B cell (primary cell): ENCODE results near the gene TDRD12. TPM values are rescaled to one million over a fixed set of nuclear protein-coding genes. Genes with fewer than 3 reads are reported as not detected.
"Not testable (repeated sequence)": the region's sequence is repeated elsewhere in the genome, so short reads cannot be mapped to it uniquely, and the experiment has no call there.

ENCODE experiments used
- ATAC-seq: fragments of 200-7000 bp; cut with Tn5 transposase; one replicate; pipeline ENCODE4 v1.10.0; 2021; ENCODE audit warnings: low read depth, mild to moderate bottlenecking, moderate number of reproducible peaks, moderate library complexity
- CTCF ChIA-PET: fragments of 350-600 bp; sonication (Branson Sonifier 250); formaldehyde crosslinking; loops from one replicate; lab custom pipeline; 2021; ENCODE audit warnings: antibody characterized with exemption, inconsistent platforms; lab: Charles Lee
- POLR2A ChIA-PET: fragments of 350-600 bp; sonication (Branson Sonifier 250); formaldehyde crosslinking; loops from one replicate; lab custom pipeline; 2021; ENCODE audit warnings: antibody characterized with exemption; lab: Charles Lee
- DNase-seq: peaks from one replicate; pipeline ENCODE4 v3.0.0; 2013
- H2AFZ ChIP-seq: 2 replicates; pipeline ENCODE4 v1.6.1; 2012; ENCODE audit warnings: mild to moderate bottlenecking, low read depth, low read length; ENCODE audit not compliant: insufficient read depth, poor library complexity, severe bottlenecking
- H3K27ac ChIP-seq, 2 donors: 1 replicate in 1 of 2; 2 replicates in 1 of 2; pipeline ENCODE4 v1.5.1; 2012 to 2013; ENCODE audit warnings: low read length in 2 of 2, mild to moderate bottlenecking in 2 of 2, moderate library complexity in 1 of 2
- H3K27me3 ChIP-seq, 4 experiments: fragments of 200-600 bp in 1 of 4; sonication (generic) in 1 of 4; replicated peaks in 1 of 4; 1 replicate in 2 of 4; 2 replicates in 2 of 4; pipeline versions ENCODE4 v1.6.1 to v1.7.0; 2013 to 2016; ENCODE audit warnings: low read length in 3 of 4, mild to moderate bottlenecking in 2 of 4, mixed read lengths in 1 of 4, moderate library complexity in 1 of 4; ENCODE audit not compliant: insufficient read depth in 4 of 4, control insufficient read depth in 3 of 4; ENCODE audit errors: control extremely low read depth in 1 of 4
- H3K36me3 ChIP-seq, 2 experiments: replicated peaks in 1 of 2; 1 replicate in 1 of 2; 2 replicates in 1 of 2; pipeline versions ENCODE4 v1.6.1 to v1.7.1; 2013; ENCODE audit warnings: low read length in 1 of 2; ENCODE audit not compliant: insufficient read depth in 2 of 2, control insufficient read depth in 1 of 2; ENCODE audit errors: control extremely low read depth in 1 of 2, extremely low read depth in 1 of 2
- H3K4me1 ChIP-seq, 2 donors: fragments of 200-600 bp in 1 of 2; sonication (generic) in 1 of 2; 1 replicate in 1 of 2; 2 replicates in 1 of 2; pipeline versions ENCODE4 v1.5.1 to v1.6.1; 2013 to 2017; ENCODE audit warnings: low read length in 2 of 2; ENCODE audit not compliant: control insufficient read depth in 2 of 2, insufficient read depth in 2 of 2
- H3K4me2 ChIP-seq: replicated peaks from 2 replicates; pipeline ENCODE3; 2012; ENCODE audit warnings: mild to moderate bottlenecking, low read depth, low read length; ENCODE audit not compliant: poor library complexity, severe bottlenecking
- H3K4me3 ChIP-seq, 5 experiments: fragments of 200-600 bp in 1 of 5; sonication (generic) in 1 of 5; 1 replicate in 3 of 5; 2 replicates in 2 of 5; pipeline versions ENCODE4 v1.5.1 to v1.7.0; 2011 to 2016; ENCODE audit warnings: low read length in 4 of 5, mild to moderate bottlenecking in 4 of 5, low read depth in 2 of 5, control low read depth in 1 of 5, moderate library complexity in 1 of 5; ENCODE audit not compliant: insufficient read depth in 1 of 5; ENCODE audit errors: control extremely low read depth in 1 of 5, extremely low read depth in 1 of 5
- H3K79me2 ChIP-seq: fragments of 200-600 bp; sonication (generic); one replicate; pipeline ENCODE4 v1.6.0; 2016; ENCODE audit warnings: low read length; ENCODE audit not compliant: control insufficient read depth, insufficient read depth
- H3K9ac ChIP-seq: fragments of 200-600 bp; sonication (generic); 2 replicates; pipeline ENCODE4 v1.6.1; 2017; ENCODE audit warnings: mild to moderate bottlenecking, low read length, moderate library complexity
- H3K9me3 ChIP-seq, 3 donors: one replicate each; pipeline versions ENCODE4 v1.6.1 to v1.7.1; 2013; ENCODE audit warnings: low read length in 2 of 3; ENCODE audit not compliant: control insufficient read depth in 2 of 3, insufficient read depth in 1 of 3; ENCODE audit errors: control extremely low read depth in 1 of 3
- H4K20me1 ChIP-seq: 2 replicates; pipeline ENCODE4 v1.6.0; 2012; ENCODE audit warnings: mild to moderate bottlenecking, low read length; ENCODE audit not compliant: insufficient read depth, control insufficient read depth, poor library complexity, severe bottlenecking
- H3K27ac Mint-ChIP-seq: one replicate; pipeline ENCODE4 v1.8.0; 2021; ENCODE audit warnings: mixed read lengths
- H3K27me3 Mint-ChIP-seq: one replicate; pipeline ENCODE4 v1.8.0; 2021; ENCODE audit warnings: mixed read lengths
- H3K4me1 Mint-ChIP-seq: one replicate; pipeline ENCODE4 v1.8.0; 2021; ENCODE audit warnings: mixed read lengths
- H3K4me3 Mint-ChIP-seq: one replicate; pipeline ENCODE4 v1.8.0; 2021; ENCODE audit warnings: mixed read lengths
- H3K9me3 Mint-ChIP-seq: one replicate; pipeline ENCODE4 v1.8.0; 2022; ENCODE audit warnings: mixed read lengths; ENCODE audit not compliant: insufficient read depth
- EZH2 ChIP-seq: IDR thresholded peaks from 2 replicates; pipeline ENCODE4 v1.6.1; 2012; ENCODE audit warnings: borderline replicate concordance, low read depth, mild to moderate bottlenecking, moderate library complexity, low read length; ENCODE audit not compliant: insufficient read depth, poor library complexity, severe bottlenecking
- WGBS: methylation state at CpG from one replicate; pipeline ENCODE4 v1.1.5; 2013; ENCODE audit warnings: missing lambda C conversion rate; ENCODE audit not compliant: insufficient coverage; 5-methylcytosine and 5-hydroxymethylcytosine counted together
- intact Hi-C: fragments of 100-400 bp; cut with micrococcal nuclease; formaldehyde crosslinking; loops from one replicate; pipeline ENCODE4 v1.10.0; 2022
- polyA plus RNA-seq: library from polyadenylated mRNA; depleted of rRNA; stranded (reverse); fragments of >200 nt; gene quantifications from 2 replicates; pipeline ENCODE4 v1.2.3, GENCODE V29; 2012
- total RNA-seq, 2 donors: library from RNA; stranded (reverse); fragments of 120-200 nt in 1 of 2; gene quantifications; 1 replicate in 1 of 2; 2 replicates in 1 of 2; pipeline versions ENCODE4 v1.2.3 to v1.2.4, GENCODE V29; 2013 to 2022
- TF ChIP-seq, protein P1 (sequence below): fragments of 200-600 bp; IDR thresholded peaks from one replicate; pipeline ENCODE4 v1.8.0; 2022; ENCODE audit warnings: antibody characterized with exemption, mild to moderate bottlenecking

The TDRD12 gene
- total and polyA plus RNA-seq, 2 donors (not counting 1 experiment from before 2014, with no cell fraction given): 0.30 to 1.1 TPM

- intact Hi-C loops: no loop called here
- H3K27ac Mint-ChIP-seq: no peak overlapping the region
- CTCF ChIA-PET: no interaction called here
- DNase-seq (no peak), ATAC-seq (no peak)
- no peak overlapping the region for H3K9ac ChIP-seq
- H3K27ac ChIP-seq: no peak overlapping the region
- no peaks in the 10 kb centered on the region for H3K9me3 Mint-ChIP-seq
- WGBS: 100% methylated on average over 3 of the region's 4 CpGs
- H3K79me2 ChIP-seq: no peaks in the 10 kb centered on the region
- no peaks in the 10 kb centered on the region for H3K27me3 Mint-ChIP-seq
- peaks cover 0 to 3% (median 0%) of the 10 kb centered on the region in 4 experiments for H3K27me3 ChIP-seq
- TF ChIP-seq, protein P1, sequence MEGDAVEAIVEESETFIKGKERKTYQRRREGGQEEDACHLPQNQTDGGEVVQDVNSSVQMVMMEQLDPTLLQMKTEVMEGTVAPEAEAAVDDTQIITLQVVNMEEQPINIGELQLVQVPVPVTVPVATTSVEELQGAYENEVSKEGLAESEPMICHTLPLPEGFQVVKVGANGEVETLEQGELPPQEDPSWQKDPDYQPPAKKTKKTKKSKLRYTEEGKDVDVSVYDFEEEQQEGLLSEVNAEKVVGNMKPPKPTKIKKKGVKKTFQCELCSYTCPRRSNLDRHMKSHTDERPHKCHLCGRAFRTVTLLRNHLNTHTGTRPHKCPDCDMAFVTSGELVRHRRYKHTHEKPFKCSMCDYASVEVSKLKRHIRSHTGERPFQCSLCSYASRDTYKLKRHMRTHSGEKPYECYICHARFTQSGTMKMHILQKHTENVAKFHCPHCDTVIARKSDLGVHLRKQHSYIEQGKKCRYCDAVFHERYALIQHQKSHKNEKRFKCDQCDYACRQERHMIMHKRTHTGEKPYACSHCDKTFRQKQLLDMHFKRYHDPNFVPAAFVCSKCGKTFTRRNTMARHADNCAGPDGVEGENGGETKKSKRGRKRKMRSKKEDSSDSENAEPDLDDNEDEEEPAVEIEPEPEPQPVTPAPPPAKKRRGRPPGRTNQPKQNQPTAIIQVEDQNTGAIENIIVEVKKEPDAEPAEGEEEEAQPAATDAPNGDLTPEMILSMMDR: no peak
- TF ChIP-seq EZH2: no peak
- POLR2A ChIA-PET: no interaction called here
- no peaks in the 10 kb centered on the region for H3K36me3 ChIP-seq
- H2AFZ ChIP-seq: no peak overlapping the region
- no peak overlapping the region for H3K4me3 ChIP-seq
- no peaks in the 10 kb centered on the region for H3K4me1 ChIP-seq
- H3K4me2 ChIP-seq: no peak overlapping the region
- H3K4me3 Mint-ChIP-seq: no peak overlapping the region
- H3K9me3 ChIP-seq: peaks cover 0 to 3% (median 0%) of the 10 kb centered on the region in 3 donors
- H4K20me1 ChIP-seq: no peaks in the 10 kb centered on the region
- H3K4me1 Mint-ChIP-seq: no peaks in the 10 kb centered on the region
Observed at GRCh38 chr19:32743447-32743846, 23.9 kb downstream of the TDRD12 start.

- intact Hi-C loops: no loop called here
- Mint-ChIP-seq H3K4me3 (no peak overlapping the region), H3K27me3 (peaks cover 7% of the 10 kb centered on the region), H3K4me1 (no peaks in the 10 kb centered on the region), H3K27ac (no peak overlapping the region), H3K9me3 (no peaks in the 10 kb centered on the region)
- 92% methylated on average over 12 of the region's 18 CpGs for WGBS
- DNase-seq (no peak), ATAC-seq (no peak)
- no peaks in the 10 kb centered on the region for H3K79me2 ChIP-seq
- no peak overlapping the region for H3K27ac ChIP-seq
- H3K27me3 ChIP-seq: peaks cover 0 to 3% (median 0%) of the 10 kb centered on the region in 4 experiments
- H3K9ac ChIP-seq: no peak overlapping the region
- no peaks in the 10 kb centered on the region for H3K36me3 ChIP-seq
- H3K9me3 ChIP-seq: peaks cover 0 to 3% (median 0%) of the 10 kb centered on the region in 3 donors
- H2AFZ ChIP-seq: no peak overlapping the region
- H3K4me2 ChIP-seq: no peak overlapping the region
- ChIA-PET CTCF (no interaction called here), POLR2A (no interaction called here)
- TF ChIP-seq EZH2: no peak
- TF ChIP-seq, protein P1: no peak
- H3K4me3 ChIP-seq: no peak overlapping the region
- H3K4me1 ChIP-seq: no peaks in the 10 kb centered on the region
- H4K20me1 ChIP-seq: no peaks in the 10 kb centered on the region
Observed at GRCh38 chr19:32744555-32745325, 25.2 kb downstream of the TDRD12 start.

DNA sequence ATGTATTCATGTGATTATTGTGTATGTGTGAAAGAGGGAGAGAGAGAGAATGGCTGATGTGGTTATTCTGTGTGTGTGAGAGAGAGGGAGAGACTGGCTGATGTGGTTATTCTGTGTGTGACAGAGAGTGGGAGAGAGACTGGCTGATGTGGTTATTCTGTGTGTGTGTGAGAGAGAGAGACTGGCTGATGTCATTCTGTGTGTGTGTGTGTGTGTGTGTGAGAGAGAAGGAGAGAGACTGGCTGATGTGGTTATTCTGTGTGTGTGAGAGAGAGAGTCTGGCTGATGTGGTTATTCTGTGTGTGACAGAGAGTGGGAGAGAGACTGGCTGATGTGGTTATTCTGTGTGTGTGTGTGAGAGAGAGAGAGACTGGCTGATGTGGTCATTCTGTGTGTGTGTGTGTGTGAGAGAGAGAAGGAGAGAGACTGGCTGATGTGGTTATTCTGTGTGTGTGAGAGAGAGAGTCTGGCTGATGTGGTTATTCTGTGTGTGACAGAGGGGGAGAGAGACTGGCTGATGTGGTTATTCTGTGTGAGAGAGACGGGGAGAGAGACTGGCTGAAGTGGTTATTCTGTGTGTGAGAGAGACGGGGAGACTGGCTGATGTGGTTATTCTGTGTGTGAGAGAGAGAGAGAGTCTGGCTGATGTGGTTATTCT, 26.2 kb downstream of the TDRD12 start:
- POLR2A ChIA-PET, H3K4me1 ChIP-seq, H3K79me2 ChIP-seq, CTCF ChIA-PET, H3K9me3 Mint-ChIP-seq, H3K9ac ChIP-seq, H2AFZ ChIP-seq, H3K4me3 ChIP-seq, intact Hi-C loops, H3K27me3 ChIP-seq, H3K27ac Mint-ChIP-seq, H3K27ac ChIP-seq, ATAC-seq, H4K20me1 ChIP-seq, H3K27me3 Mint-ChIP-seq, H3K4me2 ChIP-seq, DNase-seq, H3K4me3 Mint-ChIP-seq, H3K4me1 Mint-ChIP-seq, H3K9me3 ChIP-seq, H3K36me3 ChIP-seq: not testable (repeated sequence)
- 0% methylated on average over 2 of the region's 2 CpGs for WGBS
